ENCODE results near the gene TTC5.

DNA sequence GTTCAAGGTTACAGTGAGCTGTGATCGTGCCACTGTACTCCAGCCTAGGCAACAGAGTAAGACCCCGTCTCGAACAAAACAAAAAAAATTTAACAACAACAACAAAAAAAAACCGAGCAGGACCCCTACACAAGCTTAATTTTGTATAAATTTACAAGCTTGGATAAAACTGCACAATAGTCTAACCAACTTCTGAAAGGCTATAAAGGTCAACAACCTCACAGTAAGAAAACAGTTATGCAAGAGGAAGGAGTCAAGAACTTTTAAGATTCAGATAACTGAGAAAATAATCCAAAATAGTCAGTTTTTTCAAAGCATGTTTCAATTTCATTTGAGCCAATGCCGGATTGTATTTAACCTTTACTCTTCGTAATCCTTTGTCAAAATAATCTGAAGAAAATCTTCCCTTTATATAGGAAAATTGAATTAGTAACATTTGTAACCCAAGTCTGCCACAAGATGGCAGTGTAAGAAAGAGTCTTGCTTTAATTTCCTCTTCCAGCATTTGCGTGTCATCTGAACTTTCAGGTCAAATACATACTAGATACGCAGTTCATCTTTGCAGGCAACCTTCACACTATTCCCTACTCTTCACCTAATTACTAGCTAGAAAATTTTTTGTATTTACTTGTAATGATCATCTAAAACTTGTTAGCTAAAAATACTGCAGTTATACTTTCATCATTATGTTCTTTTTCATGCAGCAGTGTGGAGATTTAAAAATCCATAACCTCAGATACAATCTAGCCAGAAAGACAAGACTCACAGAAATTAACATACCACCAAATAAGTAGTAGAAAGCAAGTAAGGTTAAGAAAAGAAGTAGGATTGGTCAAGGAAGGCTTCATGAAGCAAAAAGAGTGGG is 21.5 kb upstream of the TTC5 start:
- TF ChIP-seq, protein P1, sequence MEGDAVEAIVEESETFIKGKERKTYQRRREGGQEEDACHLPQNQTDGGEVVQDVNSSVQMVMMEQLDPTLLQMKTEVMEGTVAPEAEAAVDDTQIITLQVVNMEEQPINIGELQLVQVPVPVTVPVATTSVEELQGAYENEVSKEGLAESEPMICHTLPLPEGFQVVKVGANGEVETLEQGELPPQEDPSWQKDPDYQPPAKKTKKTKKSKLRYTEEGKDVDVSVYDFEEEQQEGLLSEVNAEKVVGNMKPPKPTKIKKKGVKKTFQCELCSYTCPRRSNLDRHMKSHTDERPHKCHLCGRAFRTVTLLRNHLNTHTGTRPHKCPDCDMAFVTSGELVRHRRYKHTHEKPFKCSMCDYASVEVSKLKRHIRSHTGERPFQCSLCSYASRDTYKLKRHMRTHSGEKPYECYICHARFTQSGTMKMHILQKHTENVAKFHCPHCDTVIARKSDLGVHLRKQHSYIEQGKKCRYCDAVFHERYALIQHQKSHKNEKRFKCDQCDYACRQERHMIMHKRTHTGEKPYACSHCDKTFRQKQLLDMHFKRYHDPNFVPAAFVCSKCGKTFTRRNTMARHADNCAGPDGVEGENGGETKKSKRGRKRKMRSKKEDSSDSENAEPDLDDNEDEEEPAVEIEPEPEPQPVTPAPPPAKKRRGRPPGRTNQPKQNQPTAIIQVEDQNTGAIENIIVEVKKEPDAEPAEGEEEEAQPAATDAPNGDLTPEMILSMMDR (IDR thresholded peaks at IDR 0.05; ENCODE audit: low read length) = peak; percentile 73
- no peak for TF ChIP-seq EZH2 (IDR thresholded peaks at IDR 0.05; ENCODE audit: borderline replicate concordance, low read length)

Data from OCI-LY1 (cell line).